Activated naive CD4-positive, alpha-beta T cell treated with anti-CD3 and anti-CD28 coated beads, Interleukin-2, amount 10 ng/mL, durations not matched to agents 7 days and 5 days (primary cell): ENCODE results near the gene ATM.
A peak's percentile ranks its signal among the peaks of the same experiment; 100 is the strongest.
"Not testable (repeated sequence)": the region's sequence is repeated elsewhere in the genome, so short reads cannot be mapped to it uniquely, and the experiment has no call there.

Source experiments
- CTCF ChIA-PET: fragments of 350-600 bp; sonication (Branson Sonifier 250); formaldehyde crosslinking; loops from one replicate; lab custom pipeline; 2021; ENCODE audit warnings: antibody characterized with exemption; lab: Charles Lee
- DNase-seq: peaks from one replicate; pipeline ENCODE4 v3.0.0-alpha.2; 2020
- H3K27ac Mint-ChIP-seq: one replicate; pipeline ENCODE4 v1.8.0; 2021; ENCODE audit warnings: mild to moderate bottlenecking, moderate library complexity, mixed read lengths
- H3K27me3 Mint-ChIP-seq: one replicate; pipeline ENCODE4 v1.8.0; 2021; ENCODE audit warnings: mild to moderate bottlenecking, mixed read lengths
- H3K36me3 Mint-ChIP-seq: one replicate; pipeline ENCODE4 v1.8.0; 2021; ENCODE audit warnings: mixed read lengths
- H3K4me1 Mint-ChIP-seq: one replicate; pipeline ENCODE4 v1.8.0; 2021; ENCODE audit warnings: mixed read lengths
- H3K4me3 Mint-ChIP-seq: one replicate; pipeline ENCODE4 v1.8.0; 2021; ENCODE audit warnings: mild to moderate bottlenecking, moderate library complexity, mixed read lengths
- H3K9me3 Mint-ChIP-seq: one replicate; pipeline ENCODE4 v1.8.0; 2021; ENCODE audit warnings: mixed read lengths

The ATM gene

DNA sequence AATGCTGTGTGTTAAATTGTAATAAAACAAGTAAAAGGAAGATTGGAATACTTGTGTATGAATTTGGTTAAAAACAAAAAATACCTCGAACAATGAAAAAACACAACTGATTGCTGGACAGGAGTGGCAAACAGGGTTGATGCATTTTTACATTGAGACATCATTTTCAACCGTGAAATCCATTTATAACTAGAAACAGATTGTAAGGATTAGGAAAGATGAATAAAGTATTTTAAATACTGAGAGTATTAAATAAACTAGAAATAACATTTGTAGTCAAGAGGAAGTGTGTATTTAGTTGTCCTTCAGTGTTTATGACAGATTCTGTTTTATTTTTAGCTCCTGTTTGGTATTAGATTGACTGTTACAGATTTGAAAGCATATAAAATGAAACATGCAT lies 5.4 kb downstream of the ATM start:
- H3K4me1 Mint-ChIP-seq: peaks cover 56% of the 10 kb centered on the region
- CTCF ChIA-PET: interaction anchor here (1.1 kb wide), 1 partner anchor 9 kb away, joined by 3 read pairs; no protein-coding TSS in a partner anchor
- no peaks in the 10 kb centered on the region for H3K27me3 Mint-ChIP-seq
- H3K4me3 Mint-ChIP-seq: peak overlapping the region; percentile 61
- no peaks in the 10 kb centered on the region for H3K9me3 Mint-ChIP-seq
- peak overlapping the region; percentile 74 for H3K27ac Mint-ChIP-seq
- H3K36me3 Mint-ChIP-seq: peaks cover 67% of the 10 kb centered on the region
- DNase-seq: no peak

DNA sequence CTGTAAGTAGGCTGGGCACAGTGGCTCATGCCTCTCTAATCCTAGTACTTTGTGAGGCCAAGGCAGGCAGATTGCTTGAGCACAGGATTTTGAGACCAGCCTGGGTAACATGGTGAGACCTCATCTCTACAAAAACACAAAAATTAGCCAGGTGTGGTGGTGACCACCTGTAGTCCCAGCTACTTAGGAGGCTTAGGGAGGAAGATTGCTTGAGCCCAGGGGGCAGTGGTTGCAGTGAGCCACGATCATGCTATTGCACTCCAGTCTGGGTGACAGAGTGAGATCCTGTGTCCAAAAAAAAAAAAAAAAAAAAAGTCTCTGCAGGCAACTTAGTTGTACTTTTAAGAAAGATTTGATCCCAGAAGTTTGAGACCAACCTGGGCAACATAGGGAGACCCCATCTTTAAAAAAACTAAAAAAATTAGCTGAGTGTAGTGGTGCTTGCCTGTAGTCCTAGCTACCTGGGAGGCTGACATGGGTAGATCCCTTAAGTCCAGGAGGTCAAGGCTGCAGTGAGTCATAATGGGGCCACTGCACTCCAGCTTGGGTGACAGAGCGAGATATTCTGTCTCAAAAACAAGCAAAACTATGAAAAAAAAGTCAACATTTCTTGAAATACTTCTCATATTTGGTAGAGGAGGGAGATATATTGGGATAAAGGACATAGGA lies 10.5 kb downstream of the ATM start:
- peak overlapping the region; percentile 67 for H3K27ac Mint-ChIP-seq
- no peaks in the 10 kb centered on the region for H3K9me3 Mint-ChIP-seq
- peaks cover 88% of the 10 kb centered on the region for H3K4me1 Mint-ChIP-seq
- no peak for DNase-seq
- H3K27me3 Mint-ChIP-seq: no peaks in the 10 kb centered on the region
- H3K36me3 Mint-ChIP-seq: peaks cover 80% of the 10 kb centered on the region
- CTCF ChIA-PET: no interaction called here
- H3K4me3 Mint-ChIP-seq: no peak overlapping the region

DNA sequence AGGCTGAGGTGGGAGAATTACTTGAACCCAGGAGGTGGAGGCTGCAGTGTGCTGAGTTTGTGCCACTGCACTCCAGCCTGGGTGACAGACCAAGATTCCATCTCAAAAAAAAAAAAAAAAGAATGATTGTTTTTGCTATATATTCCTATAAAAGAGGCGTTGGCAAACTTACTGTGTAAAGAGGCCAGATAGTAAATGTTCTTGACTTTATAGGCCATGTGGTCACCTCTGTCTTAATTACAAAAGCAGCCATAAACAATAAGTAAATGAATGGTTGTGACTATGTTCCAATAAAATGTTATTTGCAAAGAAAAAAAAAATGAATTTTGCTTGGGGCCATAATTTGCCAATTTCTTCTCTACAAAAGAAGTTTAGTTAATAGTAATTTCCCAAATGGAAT lies 12.3 kb downstream of the ATM start:
- Mint-ChIP-seq H3K4me3 (no peak overlapping the region), H3K27me3 (no peaks in the 10 kb centered on the region), H3K9me3 (peaks cover under 1% of the 10 kb centered on the region), H3K36me3 (peaks cover 79% of the 10 kb centered on the region), H3K27ac (peak overlapping the region; percentile 99), H3K4me1 (peaks cover 89% of the 10 kb centered on the region)
- DNase-seq: no peak
- CTCF ChIA-PET: interaction anchor here (2.6 kb wide), 1 partner anchor 13 kb away, joined by 20 read pairs; the partner anchor contains the start of genes ATM and NPAT

DNA sequence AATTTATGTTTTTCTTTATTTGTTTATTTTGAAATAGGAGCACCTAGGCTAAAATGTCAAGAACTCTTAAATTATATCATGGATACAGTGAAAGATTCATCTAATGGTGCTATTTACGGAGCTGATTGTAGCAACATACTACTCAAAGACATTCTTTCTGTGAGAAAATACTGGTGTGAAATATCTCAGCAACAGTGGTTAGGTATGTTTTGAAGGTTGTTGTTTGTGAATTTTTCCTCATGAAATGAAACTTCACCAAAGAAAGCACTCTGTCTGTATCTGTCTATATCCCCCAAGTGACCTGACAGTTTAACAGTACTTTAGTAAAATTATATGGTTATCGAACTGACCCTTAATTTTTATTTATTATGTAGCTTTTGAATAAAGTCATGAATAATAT lies 12.8 kb downstream of the ATM start:
- Mint-ChIP-seq H3K27me3 (no peaks in the 10 kb centered on the region), H3K36me3 (peaks cover 79% of the 10 kb centered on the region)

DNA sequence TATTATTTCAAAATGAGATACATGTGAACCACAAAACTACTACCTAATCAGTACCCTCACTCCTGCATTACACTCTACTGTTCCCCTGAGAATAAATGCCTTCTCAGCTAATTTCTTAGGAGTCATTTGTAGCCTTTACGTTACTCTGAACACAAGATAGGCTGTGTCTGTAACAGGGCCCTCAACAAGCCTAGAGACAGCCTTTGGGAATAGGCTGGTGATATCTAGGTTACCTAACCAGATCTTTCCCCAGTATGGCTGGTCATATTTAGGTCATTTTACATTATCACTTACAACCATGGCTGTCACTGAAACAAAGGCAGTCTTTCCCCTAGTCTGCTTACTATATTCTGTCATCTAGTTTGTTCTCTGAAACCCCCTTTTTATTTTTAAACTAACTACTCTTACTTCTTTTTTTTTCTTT lies 14.2 kb downstream of the ATM start:
- Mint-ChIP-seq H3K4me1 (peaks cover 90% of the 10 kb centered on the region), H3K27ac (peak overlapping the region; percentile 99), H3K36me3 (peaks cover 77% of the 10 kb centered on the region), H3K27me3 (no peaks in the 10 kb centered on the region), H3K4me3 (peak overlapping the region; percentile 59), H3K9me3 (peaks cover 2% of the 10 kb centered on the region)
- no peak for DNase-seq
- CTCF ChIA-PET: interaction anchor here (0.8 to 2.6 kb wide), 4 partner anchors 9 to 413 kb away, joined by 3 to 20 read pairs (median 8); partner anchors contain the start of genes ATM and NPAT

More for the DNA sequence above, 12.8 kb downstream of the ATM start:
- H3K4me1 Mint-ChIP-seq: peaks cover 89% of the 10 kb centered on the region
- peaks cover 2% of the 10 kb centered on the region for H3K9me3 Mint-ChIP-seq
- H3K27ac Mint-ChIP-seq: peak overlapping the region; percentile 99
- CTCF ChIA-PET: interaction anchor here (2.6 kb wide), 1 partner anchor 13 kb away, joined by 20 read pairs; the partner anchor contains the start of genes ATM and NPAT
- peak overlapping the region; percentile 59 for H3K4me3 Mint-ChIP-seq
- no peak for DNase-seq

DNA sequence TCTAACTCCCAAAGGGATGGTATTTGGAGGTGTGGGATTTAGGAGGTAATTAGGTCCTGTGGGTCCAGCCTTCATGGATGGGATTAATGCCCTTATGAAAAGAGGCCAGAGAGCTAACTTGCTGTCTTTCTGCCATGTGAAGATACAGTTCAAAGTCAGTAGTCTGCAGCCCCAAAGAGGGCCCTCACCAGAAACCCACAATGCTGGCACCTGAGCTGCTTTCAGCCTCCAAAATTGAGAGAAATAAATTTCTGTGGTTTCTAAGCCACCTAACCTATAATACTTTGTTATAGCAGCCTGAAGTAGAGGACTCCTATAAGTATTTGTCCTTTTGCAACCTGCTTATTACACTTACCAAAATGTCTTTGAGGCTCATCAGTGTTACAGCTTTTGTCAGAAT lies 16.2 kb downstream of the ATM start:
- H3K36me3 Mint-ChIP-seq: peaks cover 71% of the 10 kb centered on the region
- H3K27ac Mint-ChIP-seq: peak overlapping the region; percentile 89
- peaks cover 87% of the 10 kb centered on the region for H3K4me1 Mint-ChIP-seq
- H3K27me3 Mint-ChIP-seq: no peaks in the 10 kb centered on the region
- peak; percentile 52 for DNase-seq
- CTCF ChIA-PET: interaction anchor here (0.9 to 2.1 kb wide), 3 partner anchors 14 to 407 kb away, joined by 3 to 8 read pairs (median 4); partner anchors contain the start of genes ATM and NPAT
- H3K4me3 Mint-ChIP-seq: peak overlapping the region; percentile 47
- peaks cover 2% of the 10 kb centered on the region for H3K9me3 Mint-ChIP-seq

DNA sequence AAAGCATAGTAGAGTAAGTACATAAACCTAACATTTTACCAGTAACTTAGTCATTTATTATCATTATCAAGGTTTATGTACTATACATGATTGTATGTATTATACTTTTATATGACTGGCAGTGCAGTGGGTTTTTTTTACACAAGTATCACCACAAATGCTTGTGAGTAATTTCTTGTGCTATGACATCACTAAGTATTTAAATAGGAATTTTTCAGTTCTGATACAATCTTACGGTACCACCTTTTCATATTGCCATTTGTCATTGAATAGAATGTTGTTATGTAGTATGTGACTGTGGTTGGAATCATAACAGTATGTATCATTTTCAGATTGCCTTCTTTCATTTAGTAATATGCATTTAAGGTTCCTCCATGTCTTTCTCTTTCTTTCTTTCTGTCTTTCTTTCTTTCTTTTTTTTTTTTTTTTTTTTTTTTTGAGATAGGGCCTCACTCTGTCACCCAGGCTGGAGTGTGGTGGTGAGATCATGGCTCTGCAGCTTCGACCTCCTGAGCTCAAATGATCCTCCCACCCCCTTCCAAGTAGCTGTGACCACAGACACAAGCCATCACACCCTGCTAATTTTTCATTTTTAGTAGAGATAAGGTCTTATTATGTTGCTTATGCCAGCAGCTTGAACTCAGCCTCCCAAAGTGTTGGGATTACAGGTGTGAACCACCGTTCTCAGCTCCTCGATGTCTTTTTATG lies 18.6 kb downstream of the ATM start:
- peaks cover 65% of the 10 kb centered on the region for H3K36me3 Mint-ChIP-seq
- H3K9me3 Mint-ChIP-seq: peaks cover 2% of the 10 kb centered on the region
- H3K4me3 Mint-ChIP-seq: no peak overlapping the region
- H3K27me3 Mint-ChIP-seq: no peaks in the 10 kb centered on the region
- peak overlapping the region; percentile 82 for H3K27ac Mint-ChIP-seq
- DNase-seq: peak; percentile 36
- peaks cover 68% of the 10 kb centered on the region for H3K4me1 Mint-ChIP-seq
- CTCF ChIA-PET: interaction anchor here (1.0 to 1.7 kb wide), 3 partner anchors 15 to 19 kb away, joined by 3 to 5 read pairs (median 4); partner anchors contain the start of genes ATM and NPAT

DNA sequence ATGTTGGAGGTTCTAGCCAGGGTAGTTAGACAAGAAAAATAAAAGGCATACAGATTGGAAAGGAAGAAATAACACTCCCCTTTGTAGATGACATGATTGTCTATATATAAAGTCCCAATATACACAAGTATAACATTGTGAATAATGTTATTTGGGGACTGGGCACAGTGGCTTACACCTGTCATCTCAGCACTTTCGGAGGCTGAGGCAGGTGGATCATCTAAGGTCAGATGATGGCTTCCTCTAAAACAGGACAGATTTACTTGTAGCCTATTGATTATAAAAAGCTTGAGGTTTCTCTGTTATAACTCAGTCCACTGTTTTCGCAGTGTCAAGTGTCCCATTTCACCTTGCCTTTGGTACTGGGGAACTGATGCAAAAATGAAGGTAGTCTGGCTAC lies 19.6 kb downstream of the ATM start:
- peak overlapping the region; percentile 82 for H3K27ac Mint-ChIP-seq
- DNase-seq: no peak
- peaks cover 60% of the 10 kb centered on the region for H3K4me1 Mint-ChIP-seq
- H3K4me3 Mint-ChIP-seq: no peak overlapping the region
- H3K27me3 Mint-ChIP-seq: no peaks in the 10 kb centered on the region
- CTCF ChIA-PET: interaction anchor here (1.0 kb wide), 1 partner anchor 16 kb away, joined by 3 read pairs; no protein-coding TSS in a partner anchor
- peaks cover 69% of the 10 kb centered on the region for H3K36me3 Mint-ChIP-seq
- H3K9me3 Mint-ChIP-seq: peaks cover 2% of the 10 kb centered on the region

DNA sequence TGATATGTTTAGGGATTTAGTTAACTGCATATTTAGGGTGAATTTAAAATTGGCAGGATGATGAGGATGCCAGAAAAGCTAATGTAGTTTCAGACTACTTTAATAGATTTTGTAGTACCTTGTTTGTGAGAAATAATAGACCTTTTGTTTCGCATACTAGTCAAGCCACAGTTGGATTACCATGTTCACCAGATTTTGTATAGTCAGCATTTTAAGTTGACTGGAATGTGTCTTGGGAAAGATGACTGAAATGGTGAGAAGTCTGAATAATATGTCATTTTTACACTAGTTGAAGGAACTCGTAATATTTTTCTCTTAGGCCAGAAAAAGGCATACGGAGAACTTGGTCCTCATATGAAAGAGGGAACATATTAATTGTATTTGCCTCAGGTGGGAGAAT lies 23.4 kb downstream of the ATM start:
- H3K9me3 Mint-ChIP-seq: no peaks in the 10 kb centered on the region
- H3K36me3 Mint-ChIP-seq: peaks cover 70% of the 10 kb centered on the region
- no peak overlapping the region for H3K4me3 Mint-ChIP-seq
- DNase-seq: no peak
- H3K27me3 Mint-ChIP-seq: no peaks in the 10 kb centered on the region
- CTCF ChIA-PET: no interaction called here
- peaks cover 44% of the 10 kb centered on the region for H3K4me1 Mint-ChIP-seq
- peak overlapping the region; percentile 2 for H3K27ac Mint-ChIP-seq

DNA sequence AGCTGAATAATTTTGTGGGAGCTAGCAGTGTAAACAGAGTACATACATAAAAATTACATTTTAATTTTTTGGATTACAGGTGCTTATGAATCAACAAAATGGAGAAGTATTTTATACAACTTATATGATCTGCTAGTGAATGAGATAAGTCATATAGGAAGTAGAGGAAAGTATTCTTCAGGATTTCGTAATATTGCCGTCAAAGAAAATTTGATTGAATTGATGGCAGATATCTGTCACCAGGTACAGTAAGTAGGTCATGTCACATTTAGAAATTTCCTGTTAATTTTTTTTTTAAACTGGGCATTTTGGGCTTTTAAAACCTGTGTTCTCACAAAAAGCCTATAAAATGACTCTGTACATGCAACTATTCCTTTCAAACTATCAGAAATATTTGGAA lies 24.0 kb downstream of the ATM start:
- H3K4me3 Mint-ChIP-seq: no peak overlapping the region
- no peaks in the 10 kb centered on the region for H3K9me3 Mint-ChIP-seq
- CTCF ChIA-PET: no interaction called here
- DNase-seq: no peak
- H3K27ac Mint-ChIP-seq: no peak overlapping the region
- no peaks in the 10 kb centered on the region for H3K27me3 Mint-ChIP-seq
- peaks cover 68% of the 10 kb centered on the region for H3K36me3 Mint-ChIP-seq
- H3K4me1 Mint-ChIP-seq: peaks cover 38% of the 10 kb centered on the region

DNA sequence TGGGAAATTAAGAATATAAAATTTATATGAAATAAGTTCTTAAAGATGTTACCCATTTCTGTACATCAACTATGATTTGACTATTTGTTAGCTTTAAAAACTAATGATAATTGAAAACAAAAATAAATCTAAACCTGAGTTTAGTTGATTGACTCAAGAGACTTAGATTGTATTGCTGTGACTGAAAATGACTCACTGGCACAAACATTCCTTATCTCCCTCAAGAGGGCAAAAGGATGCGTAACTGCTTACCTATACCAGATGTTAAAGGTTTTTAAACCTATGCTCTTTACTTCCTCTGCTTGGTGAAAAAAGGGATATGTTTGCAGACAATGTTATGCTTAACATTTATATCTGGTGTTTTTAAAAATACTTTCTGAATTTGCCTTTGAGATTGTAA lies 30.3 kb downstream of the ATM start:
- H3K36me3 Mint-ChIP-seq: peaks cover 62% of the 10 kb centered on the region
- DNase-seq: no peak
- CTCF ChIA-PET: interaction anchor here (0.6 kb wide), 1 partner anchor 405 kb away, joined by 3 read pairs; no protein-coding TSS in a partner anchor
- H3K4me1 Mint-ChIP-seq: peaks cover 26% of the 10 kb centered on the region
- no peaks in the 10 kb centered on the region for H3K9me3 Mint-ChIP-seq
- no peak overlapping the region for H3K4me3 Mint-ChIP-seq
- no peak overlapping the region for H3K27ac Mint-ChIP-seq
- no peaks in the 10 kb centered on the region for H3K27me3 Mint-ChIP-seq

DNA sequence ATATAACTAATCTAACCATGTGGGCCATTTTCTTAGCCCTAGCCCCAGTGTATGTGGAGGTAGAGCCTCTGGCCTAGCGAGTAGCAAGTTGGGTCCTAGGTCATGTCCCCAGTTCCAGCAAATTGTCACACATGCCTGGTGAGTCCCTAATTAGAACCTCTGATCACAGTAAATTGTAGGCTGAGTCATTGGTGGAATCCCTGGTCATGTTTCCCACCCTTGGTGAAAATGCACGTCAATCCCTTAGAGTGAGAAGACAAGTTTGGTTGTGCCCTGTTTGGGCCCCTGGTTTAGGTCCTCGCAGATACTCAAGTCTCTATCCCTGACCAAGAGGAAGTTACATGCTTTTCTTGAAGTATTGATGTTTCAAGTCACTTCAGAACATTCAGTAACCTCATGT lies 46.7 kb downstream of the ATM start:
- no peak for DNase-seq
- Mint-ChIP-seq H3K36me3 (peaks cover 59% of the 10 kb centered on the region), H3K27me3 (no peaks in the 10 kb centered on the region), H3K27ac (no peak overlapping the region), H3K9me3 (peaks cover 12% of the 10 kb centered on the region), H3K4me3 (no peak overlapping the region), H3K4me1 (peaks cover 2% of the 10 kb centered on the region)
- CTCF ChIA-PET: no interaction called here

DNA sequence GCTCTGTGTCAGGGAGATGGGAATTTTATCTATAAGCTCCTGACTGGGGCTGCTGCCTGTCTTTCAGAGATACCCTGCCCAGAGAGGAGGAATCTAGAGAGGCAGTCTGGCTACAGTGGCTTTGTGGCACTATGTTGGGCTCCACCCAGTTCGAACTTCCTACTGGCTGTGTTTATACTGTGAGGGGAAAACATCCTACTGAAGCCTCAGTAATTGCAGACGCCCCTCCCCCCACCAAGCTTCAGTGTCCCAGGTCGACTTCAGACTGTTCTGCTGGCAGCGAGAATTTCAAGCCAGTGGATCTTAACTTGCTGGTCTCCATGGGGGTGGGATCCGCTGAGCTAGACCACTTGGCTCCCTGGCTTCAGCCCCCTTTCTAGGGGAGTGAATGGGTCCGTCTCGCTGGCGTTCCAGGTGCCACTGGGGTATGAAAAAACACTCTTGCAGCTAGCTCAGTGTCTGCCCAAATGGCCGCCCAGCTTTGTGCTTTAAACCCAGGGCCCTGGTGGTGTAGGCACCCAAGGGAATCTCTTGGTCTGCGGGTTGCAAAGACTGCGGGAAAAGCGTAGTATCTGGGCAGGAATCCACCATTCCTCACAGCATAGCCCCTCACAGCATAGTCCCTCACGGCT lies 54.2 kb downstream of the ATM start:
- H3K4me3 Mint-ChIP-seq, CTCF ChIA-PET, H3K27me3 Mint-ChIP-seq, DNase-seq, H3K27ac Mint-ChIP-seq: not testable (repeated sequence)
- peaks cover 84% of the 10 kb centered on the region for H3K36me3 Mint-ChIP-seq
- H3K9me3 Mint-ChIP-seq: peaks cover 24% of the 10 kb centered on the region
- peaks cover 28% of the 10 kb centered on the region for H3K4me1 Mint-ChIP-seq

DNA sequence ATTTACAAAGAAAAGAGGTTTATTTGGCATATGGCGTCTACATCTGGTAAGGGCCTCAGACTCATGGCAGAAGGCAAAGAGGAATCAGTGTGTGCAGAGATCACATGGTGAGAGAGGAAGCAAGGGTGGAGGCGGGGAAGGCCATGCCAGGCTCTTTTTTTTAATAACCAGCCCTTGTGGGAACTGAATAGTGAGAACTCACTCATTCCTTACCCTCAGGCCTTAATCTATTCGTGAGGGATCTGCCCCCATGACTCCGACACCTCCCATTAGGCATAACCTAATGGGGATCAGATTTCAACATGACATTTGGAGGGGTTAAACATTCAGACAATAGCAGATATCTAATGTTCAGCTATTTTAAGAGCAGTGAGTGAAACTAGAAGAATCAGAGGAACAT lies 55.7 kb downstream of the ATM start:
- peaks cover 80% of the 10 kb centered on the region for H3K36me3 Mint-ChIP-seq
- no peak for DNase-seq
- H3K4me1 Mint-ChIP-seq: peaks cover 28% of the 10 kb centered on the region
- peaks cover 22% of the 10 kb centered on the region for H3K9me3 Mint-ChIP-seq
- H3K27me3 Mint-ChIP-seq: no peaks in the 10 kb centered on the region
- no peak overlapping the region for H3K27ac Mint-ChIP-seq
- CTCF ChIA-PET: no interaction called here
- H3K4me3 Mint-ChIP-seq: no peak overlapping the region
